ENCODE measurements around the gene PRIM2. TPM values are rescaled to one million over a fixed set of nuclear protein-coding genes. Genes with fewer than 3 reads are reported as not detected.
"Not testable (repeated sequence)": the region's sequence is repeated elsewhere in the genome, so short reads cannot be mapped to it uniquely, and the experiment has no call there.

Gene PRIM2
- total and polyA plus RNA-seq, 2 experiments from 2014 or later, result 5.1 to 17.3 TPM

DNA sequence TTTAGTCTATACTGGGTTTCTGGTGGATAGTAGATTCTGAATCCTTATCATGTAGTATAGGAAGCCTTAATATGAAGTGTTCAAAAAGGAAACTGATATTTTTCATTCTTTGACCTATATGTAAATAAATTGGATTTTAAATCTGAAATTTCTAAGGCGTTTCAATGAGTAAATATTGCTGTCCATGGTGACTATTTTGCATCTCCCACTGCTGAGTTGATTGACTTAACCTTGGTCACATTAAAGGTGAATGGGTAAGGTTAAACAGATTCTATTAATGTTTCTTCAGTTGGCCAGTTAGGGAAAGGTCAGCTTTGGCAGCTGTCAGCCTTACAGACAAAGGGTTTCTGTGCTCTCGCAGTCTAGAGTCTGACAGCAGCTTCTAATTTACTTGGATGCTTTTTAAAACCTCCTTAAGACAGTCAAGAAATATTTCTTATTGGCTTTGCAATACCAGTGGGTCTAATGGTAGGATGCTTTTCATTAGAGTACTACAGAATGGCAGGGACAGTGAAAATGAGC is 24.8 kb downstream of the PRIM2 start:
- Histone ChIP-seq H3K4me1 (ENCODE audit: insufficient read depth) (no peaks in the 10 kb centered on the region), H3K27ac (no peak overlapping the region), H2AFZ (no peak overlapping the region), H3K9me2 (replicated peaks; ENCODE audit: insufficient read depth) (no peaks in the 10 kb centered on the region), H3K27me3 (no peaks in the 10 kb centered on the region), H3K4me3 (no peak overlapping the region), H3K9me3 (ENCODE audit: low read depth) (no peaks in the 10 kb centered on the region), H3K79me2 (no peaks in the 10 kb centered on the region), H4K20me1 (ENCODE audit: insufficient read depth, poor library complexity, severe bottlenecking) (no peaks in the 10 kb centered on the region), H3K4me2 (no peak overlapping the region), H3K36me3 (replicated peaks; ENCODE audit: insufficient read depth, low read depth) (no peaks in the 10 kb centered on the region)
- no peak for DNase-seq (ENCODE audit: low spot score)
- 85% methylated on average over 2 of the region's 2 CpGs for WGBS (ENCODE audit: low lambda C conversion rate, missing lambda C conversion rate)
- no peak for TF ChIP-seq EZH2phosphoT487 (IDR thresholded peaks at IDR 0.05; ENCODE audit: low read depth, severe bottlenecking, unreplicated experiment)
- TF ChIP-seq EZH2 (IDR thresholded peaks at IDR 0.05; ENCODE audit: borderline replicate concordance), result no peak
- TF ChIP-seq, protein P1, sequence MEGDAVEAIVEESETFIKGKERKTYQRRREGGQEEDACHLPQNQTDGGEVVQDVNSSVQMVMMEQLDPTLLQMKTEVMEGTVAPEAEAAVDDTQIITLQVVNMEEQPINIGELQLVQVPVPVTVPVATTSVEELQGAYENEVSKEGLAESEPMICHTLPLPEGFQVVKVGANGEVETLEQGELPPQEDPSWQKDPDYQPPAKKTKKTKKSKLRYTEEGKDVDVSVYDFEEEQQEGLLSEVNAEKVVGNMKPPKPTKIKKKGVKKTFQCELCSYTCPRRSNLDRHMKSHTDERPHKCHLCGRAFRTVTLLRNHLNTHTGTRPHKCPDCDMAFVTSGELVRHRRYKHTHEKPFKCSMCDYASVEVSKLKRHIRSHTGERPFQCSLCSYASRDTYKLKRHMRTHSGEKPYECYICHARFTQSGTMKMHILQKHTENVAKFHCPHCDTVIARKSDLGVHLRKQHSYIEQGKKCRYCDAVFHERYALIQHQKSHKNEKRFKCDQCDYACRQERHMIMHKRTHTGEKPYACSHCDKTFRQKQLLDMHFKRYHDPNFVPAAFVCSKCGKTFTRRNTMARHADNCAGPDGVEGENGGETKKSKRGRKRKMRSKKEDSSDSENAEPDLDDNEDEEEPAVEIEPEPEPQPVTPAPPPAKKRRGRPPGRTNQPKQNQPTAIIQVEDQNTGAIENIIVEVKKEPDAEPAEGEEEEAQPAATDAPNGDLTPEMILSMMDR (IDR thresholded peaks at IDR 0.05; ENCODE audit: poor library complexity), result no peak

- WGBS (ENCODE audit: low lambda C conversion rate, missing lambda C conversion rate), result 96% methylated on average over 3 of the region's 3 CpGs
- not testable (repeated sequence) for H3K4me1 ChIP-seq (ENCODE audit: insufficient read depth); H3K4me3 ChIP-seq; H2AFZ ChIP-seq; H3K27me3 ChIP-seq; H3K9me2 ChIP-seq (replicated peaks; ENCODE audit: insufficient read depth); H3K36me3 ChIP-seq (replicated peaks; ENCODE audit: insufficient read depth, low read depth); H3K79me2 ChIP-seq; H3K27ac ChIP-seq; DNase-seq (ENCODE audit: low spot score); H4K20me1 ChIP-seq (ENCODE audit: insufficient read depth, poor library complexity, severe bottlenecking); H3K9me3 ChIP-seq (ENCODE audit: low read depth); H3K4me2 ChIP-seq
Observed at GRCh38 chr6:57343342-57343741, 25.9 kb downstream of the PRIM2 start.

- H3K9me2 ChIP-seq (replicated peaks; ENCODE audit: insufficient read depth); H2AFZ ChIP-seq; H3K4me1 ChIP-seq (ENCODE audit: insufficient read depth); H3K9me3 ChIP-seq (ENCODE audit: low read depth); H3K36me3 ChIP-seq (replicated peaks; ENCODE audit: insufficient read depth, low read depth); H3K4me2 ChIP-seq; H3K27ac ChIP-seq; H4K20me1 ChIP-seq (ENCODE audit: insufficient read depth, poor library complexity, severe bottlenecking); H3K4me3 ChIP-seq; DNase-seq (ENCODE audit: low spot score); H3K79me2 ChIP-seq; H3K27me3 ChIP-seq: not testable (repeated sequence)
- 86% methylated on average over 2 of the region's 2 CpGs for WGBS (ENCODE audit: low lambda C conversion rate, missing lambda C conversion rate)
Observed at GRCh38 chr6:57346715-57347114, 29.3 kb downstream of the PRIM2 start.

- H3K79me2 ChIP-seq; H3K27ac ChIP-seq; DNase-seq (ENCODE audit: low spot score); H3K4me3 ChIP-seq; H3K4me1 ChIP-seq (ENCODE audit: insufficient read depth); H2AFZ ChIP-seq; H3K27me3 ChIP-seq; H3K9me2 ChIP-seq (replicated peaks; ENCODE audit: insufficient read depth); H3K9me3 ChIP-seq (ENCODE audit: low read depth); H4K20me1 ChIP-seq (ENCODE audit: insufficient read depth, poor library complexity, severe bottlenecking); H3K4me2 ChIP-seq; H3K36me3 ChIP-seq (replicated peaks; ENCODE audit: insufficient read depth, low read depth): not testable (repeated sequence)
Observed at GRCh38 chr6:57347597-57347996, 30.2 kb downstream of the PRIM2 start.

- H3K9me3 ChIP-seq (ENCODE audit: low read depth); H3K36me3 ChIP-seq (replicated peaks; ENCODE audit: insufficient read depth, low read depth); H3K27me3 ChIP-seq; H3K4me2 ChIP-seq; H2AFZ ChIP-seq; H3K4me1 ChIP-seq (ENCODE audit: insufficient read depth); H3K9me2 ChIP-seq (replicated peaks; ENCODE audit: insufficient read depth); H3K27ac ChIP-seq; H4K20me1 ChIP-seq (ENCODE audit: insufficient read depth, poor library complexity, severe bottlenecking); DNase-seq (ENCODE audit: low spot score); H3K79me2 ChIP-seq; H3K4me3 ChIP-seq: not testable (repeated sequence)
- 77% methylated on average over 6 of the region's 6 CpGs for WGBS (ENCODE audit: low lambda C conversion rate, missing lambda C conversion rate)
Observed at GRCh38 chr6:57350443-57350842, 33.0 kb downstream of the PRIM2 start.

- H3K27ac ChIP-seq; H3K4me3 ChIP-seq; H3K9me3 ChIP-seq (ENCODE audit: low read depth); H3K79me2 ChIP-seq; H3K4me2 ChIP-seq; H3K36me3 ChIP-seq (replicated peaks; ENCODE audit: insufficient read depth, low read depth); H2AFZ ChIP-seq; H3K4me1 ChIP-seq (ENCODE audit: insufficient read depth); DNase-seq (ENCODE audit: low spot score); H3K9me2 ChIP-seq (replicated peaks; ENCODE audit: insufficient read depth); H3K27me3 ChIP-seq; H4K20me1 ChIP-seq (ENCODE audit: insufficient read depth, poor library complexity, severe bottlenecking): not testable (repeated sequence)
- WGBS (ENCODE audit: low lambda C conversion rate, missing lambda C conversion rate), result 67% methylated on average over 1 of the region's 1 CpG
Observed at GRCh38 chr6:57352596-57352995, 35.2 kb downstream of the PRIM2 start.

GRCh38 chr6:57358319-57358718 is 40.9 kb downstream of the PRIM2 start:
- not testable (repeated sequence) for H3K27ac ChIP-seq; DNase-seq (ENCODE audit: low spot score); H3K4me3 ChIP-seq; H3K9me2 ChIP-seq (replicated peaks; ENCODE audit: insufficient read depth); H3K4me2 ChIP-seq; H3K27me3 ChIP-seq; H3K9me3 ChIP-seq (ENCODE audit: low read depth); H4K20me1 ChIP-seq (ENCODE audit: insufficient read depth, poor library complexity, severe bottlenecking); H2AFZ ChIP-seq; H3K4me1 ChIP-seq (ENCODE audit: insufficient read depth); H3K79me2 ChIP-seq; H3K36me3 ChIP-seq (replicated peaks; ENCODE audit: insufficient read depth, low read depth)

- not testable (repeated sequence) for H3K27ac ChIP-seq; H3K4me2 ChIP-seq; H3K9me2 ChIP-seq (replicated peaks; ENCODE audit: insufficient read depth)
Observed at GRCh38 chr6:57359766-57360165, 42.3 kb downstream of the PRIM2 start.

More at GRCh38 chr6:57359766-57360165, 42.3 kb downstream of the PRIM2 start:
- not testable (repeated sequence) for H4K20me1 ChIP-seq (ENCODE audit: insufficient read depth, poor library complexity, severe bottlenecking); H3K36me3 ChIP-seq (replicated peaks; ENCODE audit: insufficient read depth, low read depth); H3K9me3 ChIP-seq (ENCODE audit: low read depth); H3K4me1 ChIP-seq (ENCODE audit: insufficient read depth); H3K4me3 ChIP-seq; DNase-seq (ENCODE audit: low spot score); H2AFZ ChIP-seq; H3K79me2 ChIP-seq; H3K27me3 ChIP-seq

Data from hepatocyte (in vitro differentiated cells).